ENCODE data around the gene EVC2.
A peak's percentile ranks its signal among the peaks of the same experiment; 100 is the strongest.

EVC2 gene

GRCh38 chr4:5711479-5712184 is 3.3 kb upstream of the EVC2 start:
- no peak for DNase-seq (ENCODE audit: low read depth, low spot score)
- Histone ChIP-seq H3K27ac (ENCODE audit: low read length) (no peak overlapping the region), H3K4me3 (ENCODE audit: low read length) (peak overlapping the region; percentile 52; the same call in 1 of the 2 replicates), H3K36me3 (ENCODE audit: control insufficient read depth, insufficient read depth, low read length) (no peaks in the 10 kb centered on the region), H3K9me3 (ENCODE audit: control insufficient read depth, insufficient read depth, low read length) (no peaks in the 10 kb centered on the region), H3K27me3 (ENCODE audit: control insufficient read depth, insufficient read depth, low read length) (no peaks in the 10 kb centered on the region), H3K4me1 (ENCODE audit: control insufficient read depth, insufficient read depth, low read length) (peaks cover 9% of the 10 kb centered on the region; the same call in 1 of the 2 replicates)
- WGBS (ENCODE audit: insufficient coverage, insufficient read length), result no CpG with 5 or more reads among the region's 52 CpGs

DNA sequence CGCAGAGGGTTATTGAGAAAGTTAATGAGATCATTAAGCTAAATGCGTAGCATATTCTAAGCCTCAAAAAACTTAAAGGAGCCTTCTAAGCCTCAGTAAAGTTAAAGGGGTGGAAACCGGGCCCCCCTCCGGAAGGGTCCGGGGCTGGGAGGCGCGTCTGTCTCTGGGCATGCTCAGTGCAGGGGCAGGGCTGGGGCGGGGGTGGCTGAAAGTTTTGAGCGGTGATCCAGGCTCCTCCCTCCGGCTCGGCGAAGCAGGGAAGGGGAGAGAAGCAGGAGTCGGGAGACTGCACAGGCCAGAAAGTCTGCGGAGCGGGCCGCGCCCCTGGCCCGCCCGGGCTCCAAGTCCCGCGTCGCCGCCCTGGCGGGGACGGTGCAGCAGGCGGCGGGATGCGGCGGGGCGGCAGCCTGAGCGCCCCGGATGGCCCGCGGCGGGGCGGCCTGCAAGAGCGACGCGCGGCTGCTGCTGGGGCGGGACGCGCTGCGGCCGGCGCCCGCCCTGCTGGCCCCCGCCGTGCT is 2.7 kb upstream of the EVC2 start, which contains the start of gene EVC:
TSS of gene EVC (plus strand) at position 241 of the 518 bp plus-strand sequence. CDS start at position 421, 180 bp downstream.
- Histone ChIP-seq H3K9me3 (ENCODE audit: control insufficient read depth, insufficient read depth, low read length) (no peaks in the 10 kb centered on the region), H3K36me3 (ENCODE audit: control insufficient read depth, insufficient read depth, low read length) (no peaks in the 10 kb centered on the region), H3K27me3 (ENCODE audit: control insufficient read depth, insufficient read depth, low read length) (no peaks in the 10 kb centered on the region), H3K4me1 (ENCODE audit: control insufficient read depth, insufficient read depth, low read length) (peaks cover 9% of the 10 kb centered on the region; the same call in 1 of the 2 replicates), H3K4me3 (ENCODE audit: low read length) (peak within 1 kb of the TSS; percentile 52; the same call in 1 of the 2 replicates), H3K27ac (ENCODE audit: low read length) (no peak within 1 kb of the TSS)
- DNase-seq (ENCODE audit: low read depth, low spot score), result no peak
- WGBS (ENCODE audit: insufficient coverage, insufficient read length), result no CpG with 5 or more reads among the region's 49 CpGs

- peaks cover 9% of the 10 kb centered on the region; the same call in 1 of the 2 replicates for H3K4me1 ChIP-seq (ENCODE audit: control insufficient read depth, insufficient read depth, low read length)
- H3K27ac ChIP-seq (ENCODE audit: low read length), result no peak overlapping the region
- H3K36me3 ChIP-seq (ENCODE audit: control insufficient read depth, insufficient read depth, low read length), result no peaks in the 10 kb centered on the region
- H3K4me3 ChIP-seq (ENCODE audit: low read length), result peak overlapping the region; percentile 52; the same call in 1 of the 2 replicates
- H3K27me3 ChIP-seq (ENCODE audit: control insufficient read depth, insufficient read depth, low read length), result no peaks in the 10 kb centered on the region
- DNase-seq (ENCODE audit: low read depth, low spot score), result no peak
- no CpG with 5 or more reads among the region's 13 CpGs for WGBS (ENCODE audit: insufficient coverage, insufficient read length)
- no peaks in the 10 kb centered on the region for H3K9me3 ChIP-seq (ENCODE audit: control insufficient read depth, insufficient read depth, low read length)
Observed at GRCh38 chr4:5710065-5710960, 2.0 kb upstream of the EVC2 start.

DNA sequence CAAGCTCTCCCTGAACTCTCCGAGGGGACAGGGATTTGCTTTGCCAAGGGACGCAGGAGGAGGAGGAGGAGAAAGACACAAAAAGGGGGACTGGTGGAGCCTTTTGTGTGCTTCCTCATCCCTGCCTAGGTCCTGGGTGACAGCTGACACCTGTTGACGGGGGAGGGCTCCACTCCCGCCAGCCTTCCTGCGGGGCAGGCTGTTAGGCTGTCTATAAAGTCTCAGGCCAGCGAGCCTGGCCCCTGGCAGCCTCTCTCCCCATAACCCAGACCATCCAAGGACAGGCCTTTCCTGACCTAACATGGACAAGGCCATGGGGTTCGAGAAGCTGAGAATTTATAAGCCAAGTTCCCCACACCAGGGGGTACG is 832 bp upstream of the EVC2 start:
- Histone ChIP-seq H3K4me3 (ENCODE audit: low read length) (peak overlapping the region; percentile 76; the same call in 1 of the 2 replicates), H3K27ac (ENCODE audit: low read length) (no peak overlapping the region), H3K4me1 (ENCODE audit: control insufficient read depth, insufficient read depth, low read length) (peaks cover 9% of the 10 kb centered on the region; the same call in 1 of the 2 replicates), H3K36me3 (ENCODE audit: control insufficient read depth, insufficient read depth, low read length) (no peaks in the 10 kb centered on the region), H3K27me3 (ENCODE audit: control insufficient read depth, insufficient read depth, low read length) (no peaks in the 10 kb centered on the region), H3K9me3 (ENCODE audit: control insufficient read depth, insufficient read depth, low read length) (no peaks in the 10 kb centered on the region)
- no peak for DNase-seq (ENCODE audit: low read depth, low spot score)
- WGBS (ENCODE audit: insufficient coverage, insufficient read length), result no CpG with 5 or more reads among the region's 8 CpGs

DNA sequence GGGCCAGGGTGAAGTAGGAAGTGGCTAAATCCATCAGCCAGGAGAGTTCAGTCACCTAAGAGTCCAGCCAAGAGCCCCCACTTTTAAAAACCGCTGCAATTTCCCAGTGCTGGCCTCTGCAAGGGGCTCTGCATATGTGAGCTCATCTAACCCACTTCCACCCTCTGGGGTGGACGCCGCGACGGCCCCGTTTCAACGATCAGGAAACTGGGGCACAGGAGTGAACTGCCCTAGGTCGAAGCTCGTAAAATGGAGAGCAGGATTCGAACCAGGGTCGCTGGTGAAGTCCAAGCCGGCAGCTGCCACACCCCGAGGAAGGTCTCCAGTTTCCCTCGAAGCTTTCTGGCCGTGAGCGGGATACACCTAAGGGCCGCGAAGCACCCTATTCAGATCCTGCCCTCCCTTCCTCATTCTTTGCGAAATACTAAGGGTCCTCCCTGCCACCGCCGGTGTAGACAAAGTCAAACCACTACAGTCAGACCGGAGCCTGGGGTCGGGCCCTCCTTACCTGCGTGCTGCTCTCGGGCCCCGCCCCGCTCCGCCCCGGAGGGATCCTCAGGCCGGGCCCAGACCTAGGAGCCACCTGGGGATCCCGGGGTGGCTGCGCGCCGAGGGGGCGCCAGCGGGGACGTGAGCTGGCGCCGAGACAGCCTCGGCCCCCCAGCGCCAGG is 446 bp downstream of the EVC2 start:
- no CpG with 5 or more reads among the region's 41 CpGs for WGBS (ENCODE audit: insufficient coverage, insufficient read length)
- H3K4me3 ChIP-seq (ENCODE audit: low read length), result peak overlapping the region; percentile 76
- H3K9me3 ChIP-seq (ENCODE audit: control insufficient read depth, insufficient read depth, low read length), result no peaks in the 10 kb centered on the region
- peaks cover 9% of the 10 kb centered on the region; the same call in 1 of the 2 replicates for H3K4me1 ChIP-seq (ENCODE audit: control insufficient read depth, insufficient read depth, low read length)
- no peak for DNase-seq (ENCODE audit: low read depth, low spot score)
- no peaks in the 10 kb centered on the region for H3K36me3 ChIP-seq (ENCODE audit: control insufficient read depth, insufficient read depth, low read length)
- H3K27me3 ChIP-seq (ENCODE audit: control insufficient read depth, insufficient read depth, low read length), result no peaks in the 10 kb centered on the region
- no peak overlapping the region for H3K27ac ChIP-seq (ENCODE audit: low read length)

- Histone ChIP-seq H3K27ac (ENCODE audit: low read length) (no peak overlapping the region), H3K9me3 (ENCODE audit: control insufficient read depth, insufficient read depth, low read length) (no peaks in the 10 kb centered on the region), H3K36me3 (ENCODE audit: control insufficient read depth, insufficient read depth, low read length) (no peaks in the 10 kb centered on the region), H3K4me1 (ENCODE audit: control insufficient read depth, insufficient read depth, low read length) (peaks cover 9% of the 10 kb centered on the region; the same call in 1 of the 2 replicates), H3K4me3 (ENCODE audit: low read length) (no peak overlapping the region; the same call in 1 of the 2 replicates), H3K27me3 (ENCODE audit: control insufficient read depth, insufficient read depth, low read length) (no peaks in the 10 kb centered on the region)
- WGBS (ENCODE audit: insufficient coverage, insufficient read length), result no CpG with 5 or more reads among the region's 5 CpGs
- DNase-seq (ENCODE audit: low read depth, low spot score), result no peak
Observed at GRCh38 chr4:5707366-5707765, 993 bp downstream of the EVC2 start.

DNA sequence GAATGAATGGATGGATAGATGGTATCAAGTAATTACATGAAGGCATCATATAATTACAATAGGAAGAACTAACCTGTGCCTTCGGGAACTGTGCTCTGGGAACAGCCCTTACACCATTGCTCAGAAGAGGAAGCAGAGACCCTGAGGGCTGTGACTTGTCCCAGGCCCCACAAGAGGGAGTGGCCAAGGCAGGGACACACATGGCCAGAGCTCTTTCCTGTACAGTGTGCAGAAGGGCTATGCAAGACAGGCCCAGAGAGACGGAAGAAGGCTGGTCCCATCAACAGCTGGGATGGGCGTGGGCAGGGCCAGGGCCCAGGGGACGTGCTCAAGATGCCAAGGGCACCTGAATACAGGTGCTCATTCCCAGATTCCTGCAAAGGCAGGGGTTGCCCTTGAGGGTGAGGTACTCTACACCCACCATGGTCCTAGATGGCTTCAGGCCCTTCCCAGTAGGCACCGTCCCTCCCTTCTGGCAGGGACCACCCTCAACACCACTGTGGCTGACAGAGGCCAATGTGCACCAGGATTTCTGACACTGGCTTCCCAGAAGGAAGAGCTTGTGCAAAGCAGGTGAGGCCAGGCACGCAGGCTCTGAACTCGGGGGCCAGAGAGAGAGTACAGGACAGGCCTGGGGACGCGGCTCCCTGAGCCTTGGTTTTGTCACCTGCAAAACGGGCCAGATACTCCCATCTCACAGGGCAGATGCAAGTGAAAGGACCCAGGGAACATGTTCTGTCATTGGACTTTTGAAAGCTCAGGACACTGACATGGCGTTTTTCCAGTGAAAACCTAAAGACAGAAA is 1.7 kb downstream of the EVC2 start:
- Histone ChIP-seq H3K27ac (ENCODE audit: low read length) (no peak overlapping the region), H3K4me1 (ENCODE audit: control insufficient read depth, insufficient read depth, low read length) (peaks cover 8% of the 10 kb centered on the region; the same call in 1 of the 2 replicates), H3K4me3 (ENCODE audit: low read length) (no peak overlapping the region), H3K9me3 (ENCODE audit: control insufficient read depth, insufficient read depth, low read length) (no peaks in the 10 kb centered on the region), H3K27me3 (ENCODE audit: control insufficient read depth, insufficient read depth, low read length) (no peaks in the 10 kb centered on the region), H3K36me3 (ENCODE audit: control insufficient read depth, insufficient read depth, low read length) (no peaks in the 10 kb centered on the region)
- no peak for DNase-seq (ENCODE audit: low read depth, low spot score)
- no CpG with 5 or more reads among the region's 11 CpGs for WGBS (ENCODE audit: insufficient coverage, insufficient read length)

GRCh38 chr4:5705647-5706320 is 2.6 kb downstream of the EVC2 start:
- no peak for DNase-seq (ENCODE audit: low read depth, low spot score)
- Histone ChIP-seq H3K4me3 (ENCODE audit: low read length) (no peak overlapping the region), H3K27ac (ENCODE audit: low read length) (no peak overlapping the region), H3K27me3 (ENCODE audit: control insufficient read depth, insufficient read depth, low read length) (no peaks in the 10 kb centered on the region), H3K4me1 (ENCODE audit: control insufficient read depth, insufficient read depth, low read length) (peaks cover 6% of the 10 kb centered on the region; the same call in 1 of the 2 replicates), H3K9me3 (ENCODE audit: control insufficient read depth, insufficient read depth, low read length) (no peaks in the 10 kb centered on the region), H3K36me3 (ENCODE audit: control insufficient read depth, insufficient read depth, low read length) (no peaks in the 10 kb centered on the region)
- no CpG with 5 or more reads among the region's 5 CpGs for WGBS (ENCODE audit: insufficient coverage, insufficient read length)

DNA sequence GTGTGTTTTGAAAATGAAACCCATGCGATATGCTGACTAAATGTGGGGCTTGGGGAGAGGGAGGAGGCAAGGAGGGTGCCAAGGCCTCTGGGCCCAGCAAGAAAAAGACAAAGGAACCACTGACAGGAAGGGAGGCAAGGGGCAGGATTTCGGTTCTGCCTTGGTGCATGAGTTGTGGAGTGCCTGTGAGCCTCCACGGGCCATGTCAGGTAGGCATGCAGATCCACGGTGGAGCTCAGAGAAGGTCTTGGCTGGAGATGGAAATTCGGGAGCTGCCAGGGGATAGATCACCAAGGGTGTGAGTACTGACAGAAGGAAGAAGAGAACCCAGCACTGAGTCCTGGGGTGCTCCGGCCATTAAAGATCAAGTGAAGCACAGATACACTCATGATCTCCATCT is 4.1 kb downstream of the EVC2 start:
- H3K9me3 ChIP-seq (ENCODE audit: control insufficient read depth, insufficient read depth, low read length), result no peaks in the 10 kb centered on the region
- WGBS (ENCODE audit: insufficient coverage, insufficient read length), result 100% methylated on average over 1 of the region's 6 CpGs
- H3K27ac ChIP-seq (ENCODE audit: low read length), result no peak overlapping the region

More for the DNA sequence above, 4.1 kb downstream of the EVC2 start:
- H3K27me3 ChIP-seq (ENCODE audit: control insufficient read depth, insufficient read depth, low read length), result no peaks in the 10 kb centered on the region; the same call in 1 of the 2 replicates
- 0 out of 2 replicates have a peak, but pooled peaks cover 2% of the 10 kb centered on the region for H3K4me1 ChIP-seq (ENCODE audit: control insufficient read depth, insufficient read depth, low read length)
- no peak overlapping the region for H3K4me3 ChIP-seq (ENCODE audit: low read length)
- DNase-seq (ENCODE audit: low read depth, low spot score), result no peak
- no peaks in the 10 kb centered on the region; the same call in 1 of the 2 replicates for H3K36me3 ChIP-seq (ENCODE audit: control insufficient read depth, insufficient read depth, low read length)
